HL-60 (cell line): Measurements from ENCODE around the gene SDK1.

ENCODE experiments used
- DNase-seq, 2 experiments: peaks; one replicate each; pipeline ENCODE4 v3.0.0-alpha.2; 2010 to 2020; ENCODE audit warnings: low read depth in 1 of 2, low spot score in 1 of 2
- H3K27ac ChIP-seq: fragments of 250-450 bp; sonication (Bioruptor Pico); replicated peaks from 2 replicates; pipeline ENCODE4 v1.5.1; 2020; ENCODE audit warnings: mild to moderate bottlenecking, moderate library complexity
- H3K27me3 ChIP-seq: fragments of 250-450 bp; sonication (Bioruptor Pico); 2 replicates; pipeline ENCODE4 v1.5.1; 2021; ENCODE audit warnings: mild to moderate bottlenecking, moderate library complexity; ENCODE audit not compliant: insufficient read depth, poor library complexity, severe bottlenecking
- H3K4me3 ChIP-seq: replicated peaks from 2 replicates; pipeline ENCODE4 v1.5.1; 2011; ENCODE audit warnings: mild to moderate bottlenecking, control low read depth, low read length; ENCODE audit not compliant: insufficient read depth
- GABPA ChIP-seq: IDR thresholded peaks from 2 replicates; pipeline ENCODE4 v1.6.1; 2012; ENCODE audit warnings: low read depth
- POLR2AphosphoS5 ChIP-seq: IDR thresholded peaks from 2 replicates; pipeline ENCODE4 v1.6.1; 2012; ENCODE audit warnings: low read depth
- SPI1 ChIP-seq: IDR thresholded peaks from 2 replicates; pipeline ENCODE4 v1.6.1; 2012; ENCODE audit warnings: low read depth, mild to moderate bottlenecking, borderline replicate concordance
- TF ChIP-seq, protein P1 (sequence below): IDR thresholded peaks from 2 replicates; pipeline ENCODE4 v1.6.1; 2012; ENCODE audit warnings: low read depth; ENCODE audit not compliant: insufficient replicate concordance
- TF ChIP-seq, protein P2 (sequence below): IDR thresholded peaks from one replicate; pipeline ENCODE4 v1.5.1; 2011; ENCODE audit warnings: low read length, control low read depth, inconsistent platforms; ENCODE audit not compliant: insufficient read depth

Gene SDK1

DNA sequence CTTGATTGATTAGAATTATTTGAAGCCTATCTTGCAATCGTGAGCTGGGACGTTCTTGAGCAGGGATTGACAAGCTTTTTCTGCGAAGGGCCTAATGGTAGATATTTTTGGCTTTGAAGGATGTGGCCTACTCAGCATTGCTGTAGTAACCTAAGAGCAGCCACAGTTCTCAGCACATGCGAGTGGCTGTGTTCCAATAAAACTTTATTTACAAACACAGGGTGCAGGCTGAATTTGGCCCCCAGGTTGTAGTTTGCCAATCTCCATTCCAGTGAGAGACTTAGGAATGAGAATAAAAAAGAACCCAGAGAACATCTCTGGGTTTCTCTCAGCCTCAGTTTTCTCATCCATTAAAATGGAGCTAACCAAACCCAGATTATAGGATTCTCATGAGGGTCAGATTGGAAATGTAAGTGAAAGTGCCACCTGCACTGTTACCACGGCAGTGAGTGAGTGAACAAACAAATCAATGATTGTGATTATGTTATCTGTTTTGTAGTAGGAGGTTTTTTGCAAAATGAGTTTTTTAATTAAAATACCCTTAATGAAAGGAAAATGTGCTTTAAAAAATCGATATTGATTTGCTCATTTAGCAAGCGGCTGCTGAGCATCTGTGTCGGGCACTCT, 664.0 kb downstream of the SDK1 start:
- TF ChIP-seq, protein P1, sequence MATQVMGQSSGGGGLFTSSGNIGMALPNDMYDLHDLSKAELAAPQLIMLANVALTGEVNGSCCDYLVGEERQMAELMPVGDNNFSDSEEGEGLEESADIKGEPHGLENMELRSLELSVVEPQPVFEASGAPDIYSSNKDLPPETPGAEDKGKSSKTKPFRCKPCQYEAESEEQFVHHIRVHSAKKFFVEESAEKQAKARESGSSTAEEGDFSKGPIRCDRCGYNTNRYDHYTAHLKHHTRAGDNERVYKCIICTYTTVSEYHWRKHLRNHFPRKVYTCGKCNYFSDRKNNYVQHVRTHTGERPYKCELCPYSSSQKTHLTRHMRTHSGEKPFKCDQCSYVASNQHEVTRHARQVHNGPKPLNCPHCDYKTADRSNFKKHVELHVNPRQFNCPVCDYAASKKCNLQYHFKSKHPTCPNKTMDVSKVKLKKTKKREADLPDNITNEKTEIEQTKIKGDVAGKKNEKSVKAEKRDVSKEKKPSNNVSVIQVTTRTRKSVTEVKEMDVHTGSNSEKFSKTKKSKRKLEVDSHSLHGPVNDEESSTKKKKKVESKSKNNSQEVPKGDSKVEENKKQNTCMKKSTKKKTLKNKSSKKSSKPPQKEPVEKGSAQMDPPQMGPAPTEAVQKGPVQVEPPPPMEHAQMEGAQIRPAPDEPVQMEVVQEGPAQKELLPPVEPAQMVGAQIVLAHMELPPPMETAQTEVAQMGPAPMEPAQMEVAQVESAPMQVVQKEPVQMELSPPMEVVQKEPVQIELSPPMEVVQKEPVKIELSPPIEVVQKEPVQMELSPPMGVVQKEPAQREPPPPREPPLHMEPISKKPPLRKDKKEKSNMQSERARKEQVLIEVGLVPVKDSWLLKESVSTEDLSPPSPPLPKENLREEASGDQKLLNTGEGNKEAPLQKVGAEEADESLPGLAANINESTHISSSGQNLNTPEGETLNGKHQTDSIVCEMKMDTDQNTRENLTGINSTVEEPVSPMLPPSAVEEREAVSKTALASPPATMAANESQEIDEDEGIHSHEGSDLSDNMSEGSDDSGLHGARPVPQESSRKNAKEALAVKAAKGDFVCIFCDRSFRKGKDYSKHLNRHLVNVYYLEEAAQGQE, result no peak
- TF ChIP-seq SPI1, result no peak
- TF ChIP-seq GABPA, result no peak
- TF ChIP-seq POLR2AphosphoS5, result no peak
- TF ChIP-seq, protein P2, sequence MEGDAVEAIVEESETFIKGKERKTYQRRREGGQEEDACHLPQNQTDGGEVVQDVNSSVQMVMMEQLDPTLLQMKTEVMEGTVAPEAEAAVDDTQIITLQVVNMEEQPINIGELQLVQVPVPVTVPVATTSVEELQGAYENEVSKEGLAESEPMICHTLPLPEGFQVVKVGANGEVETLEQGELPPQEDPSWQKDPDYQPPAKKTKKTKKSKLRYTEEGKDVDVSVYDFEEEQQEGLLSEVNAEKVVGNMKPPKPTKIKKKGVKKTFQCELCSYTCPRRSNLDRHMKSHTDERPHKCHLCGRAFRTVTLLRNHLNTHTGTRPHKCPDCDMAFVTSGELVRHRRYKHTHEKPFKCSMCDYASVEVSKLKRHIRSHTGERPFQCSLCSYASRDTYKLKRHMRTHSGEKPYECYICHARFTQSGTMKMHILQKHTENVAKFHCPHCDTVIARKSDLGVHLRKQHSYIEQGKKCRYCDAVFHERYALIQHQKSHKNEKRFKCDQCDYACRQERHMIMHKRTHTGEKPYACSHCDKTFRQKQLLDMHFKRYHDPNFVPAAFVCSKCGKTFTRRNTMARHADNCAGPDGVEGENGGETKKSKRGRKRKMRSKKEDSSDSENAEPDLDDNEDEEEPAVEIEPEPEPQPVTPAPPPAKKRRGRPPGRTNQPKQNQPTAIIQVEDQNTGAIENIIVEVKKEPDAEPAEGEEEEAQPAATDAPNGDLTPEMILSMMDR, result no peak
- no peak for DNase-seq
- H3K27me3 ChIP-seq, result no peaks in the 10 kb centered on the region
- no peak overlapping the region for H3K27ac ChIP-seq
- no peak overlapping the region for H3K4me3 ChIP-seq

DNA sequence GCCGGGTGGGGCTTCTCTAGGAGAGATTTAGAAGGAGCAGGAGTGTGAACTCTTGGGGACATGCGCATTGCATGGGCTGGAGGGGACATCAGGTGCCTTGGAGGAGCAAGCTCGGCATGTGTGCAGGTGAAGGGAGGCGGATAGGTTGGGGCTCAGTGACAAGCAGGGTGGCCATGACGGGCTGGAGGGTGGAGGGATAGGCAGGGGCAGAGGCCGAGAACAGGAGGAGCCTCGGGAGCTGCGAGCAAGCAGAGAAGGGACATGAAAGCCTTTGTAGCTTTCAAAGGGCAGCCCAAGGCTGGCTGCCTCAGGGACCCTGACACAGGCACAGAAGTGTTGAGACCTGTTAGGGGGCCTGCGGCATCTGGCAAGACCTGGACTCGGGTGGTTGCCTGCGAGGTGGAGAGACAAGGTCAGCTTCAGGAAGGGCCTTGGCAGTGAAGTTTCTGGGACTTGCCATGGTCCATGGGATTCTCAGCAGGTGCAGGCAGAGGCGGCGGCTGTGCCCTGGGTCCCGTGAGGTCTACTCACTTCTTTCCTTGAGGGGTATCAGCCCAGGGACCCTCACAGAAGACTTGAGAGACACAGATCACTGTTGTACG, 664.8 kb downstream of the SDK1 start:
- TF ChIP-seq SPI1, result no peak
- TF ChIP-seq, protein P2, result no peak
- TF ChIP-seq GABPA, result no peak
- TF ChIP-seq POLR2AphosphoS5, result no peak
- TF ChIP-seq, protein P1, result no peak
- Histone ChIP-seq H3K27me3 (no peaks in the 10 kb centered on the region), H3K27ac (no peak overlapping the region), H3K4me3 (no peak overlapping the region)
- DNase-seq, result no peak

DNA sequence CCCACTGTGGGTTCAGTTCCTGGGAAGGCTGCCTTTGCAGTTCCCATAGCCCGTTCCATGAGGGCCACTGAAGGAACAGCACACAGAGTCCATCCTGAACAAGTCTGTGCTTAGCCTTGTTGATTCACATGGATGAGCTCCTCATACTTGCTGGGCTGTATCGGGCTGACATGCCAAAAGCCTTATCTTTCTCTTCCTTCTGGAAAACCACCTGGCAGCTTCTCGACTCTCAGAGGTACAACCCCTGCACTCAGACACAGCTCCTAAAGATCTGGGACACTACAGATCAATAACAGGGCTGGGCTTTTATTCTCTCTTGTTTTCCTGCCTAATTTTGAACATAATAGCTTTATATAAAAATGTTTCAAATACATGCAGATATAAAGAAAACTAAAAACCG, 667.2 kb downstream of the SDK1 start:
- Histone ChIP-seq H3K27me3 (no peaks in the 10 kb centered on the region), H3K4me3 (no peak overlapping the region), H3K27ac (no peak overlapping the region)
- no peak for DNase-seq
- TF ChIP-seq, protein P2, result no peak
- TF ChIP-seq GABPA (no peak), POLR2AphosphoS5 (no peak), SPI1 (no peak)
- TF ChIP-seq, protein P1, result no peak
